HG03196 (cell line): ENCODE measurements around the gene TNFAIP3.
"Not testable (repeated sequence)": the region's sequence is repeated elsewhere in the genome, so short reads cannot be mapped to it uniquely, and the experiment has no call there.

Experiments
- ATAC-seq: cut with Tn5 transposase; IDR thresholded peaks from one replicate; pipeline ENCODE4 v1.9.1; 2021; ENCODE audit not compliant: unreplicated experiment

Gene TNFAIP3

DNA sequence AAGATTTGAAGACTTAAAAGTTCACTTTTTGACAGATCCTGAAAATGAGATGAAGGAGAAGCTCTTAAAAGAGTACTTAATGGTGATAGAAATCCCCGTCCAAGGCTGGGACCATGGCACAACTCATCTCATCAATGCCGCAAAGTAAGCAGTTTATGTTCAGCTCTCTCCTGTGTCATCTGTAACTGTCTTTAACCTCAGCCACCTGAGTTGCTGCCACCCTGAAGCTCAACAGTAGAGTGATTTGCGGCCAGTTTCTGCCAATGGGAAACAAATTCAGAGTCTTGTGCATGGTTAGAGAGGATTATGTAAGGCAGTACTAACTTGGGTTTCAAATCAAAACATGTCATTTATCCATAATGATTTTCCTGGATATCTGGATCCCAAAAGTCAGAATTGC is 10.1 kb downstream of the TNFAIP3 start:
- ATAC-seq, result no peak

GRCh38 chr6:137877606-137878005 is 10.5 kb downstream of the TNFAIP3 start:
- no peak for ATAC-seq

GRCh38 chr6:137878029-137878428 is 11.0 kb downstream of the TNFAIP3 start:
- ATAC-seq, result no peak

DNA sequence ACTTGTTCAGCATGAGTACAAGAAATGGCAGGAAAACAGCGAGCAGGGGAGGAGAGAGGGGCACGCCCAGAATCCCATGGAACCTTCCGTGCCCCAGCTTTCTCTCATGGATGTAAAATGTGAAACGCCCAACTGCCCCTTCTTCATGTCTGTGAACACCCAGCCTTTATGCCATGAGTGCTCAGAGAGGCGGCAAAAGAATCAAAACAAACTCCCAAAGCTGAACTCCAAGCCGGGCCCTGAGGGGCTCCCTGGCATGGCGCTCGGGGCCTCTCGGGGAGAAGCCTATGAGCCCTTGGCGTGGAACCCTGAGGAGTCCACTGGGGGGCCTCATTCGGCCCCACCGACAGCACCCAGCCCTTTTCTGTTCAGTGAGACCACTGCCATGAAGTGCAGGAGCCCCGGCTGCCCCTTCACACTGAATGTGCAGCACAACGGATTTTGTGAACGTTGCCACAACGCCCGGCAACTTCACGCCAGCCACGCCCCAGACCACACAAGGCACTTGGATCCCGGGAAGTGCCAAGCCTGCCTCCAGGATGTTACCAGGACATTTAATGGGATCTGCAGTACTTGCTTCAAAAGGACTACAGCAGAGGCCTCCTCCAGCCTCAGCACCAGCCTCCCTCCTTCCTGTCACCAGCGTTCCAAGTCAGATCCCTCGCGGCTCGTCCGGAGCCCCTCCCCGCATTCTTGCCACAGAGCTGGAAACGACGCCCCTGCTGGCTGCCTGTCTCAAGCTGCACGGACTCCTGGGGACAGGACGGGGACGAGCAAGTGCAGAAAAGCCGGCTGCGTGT is 11.6 kb downstream of the TNFAIP3 start:
- no peak for ATAC-seq

- ATAC-seq, result no peak
Observed at GRCh38 chr6:137879299-137879698, 12.2 kb downstream of the TNFAIP3 start.

DNA sequence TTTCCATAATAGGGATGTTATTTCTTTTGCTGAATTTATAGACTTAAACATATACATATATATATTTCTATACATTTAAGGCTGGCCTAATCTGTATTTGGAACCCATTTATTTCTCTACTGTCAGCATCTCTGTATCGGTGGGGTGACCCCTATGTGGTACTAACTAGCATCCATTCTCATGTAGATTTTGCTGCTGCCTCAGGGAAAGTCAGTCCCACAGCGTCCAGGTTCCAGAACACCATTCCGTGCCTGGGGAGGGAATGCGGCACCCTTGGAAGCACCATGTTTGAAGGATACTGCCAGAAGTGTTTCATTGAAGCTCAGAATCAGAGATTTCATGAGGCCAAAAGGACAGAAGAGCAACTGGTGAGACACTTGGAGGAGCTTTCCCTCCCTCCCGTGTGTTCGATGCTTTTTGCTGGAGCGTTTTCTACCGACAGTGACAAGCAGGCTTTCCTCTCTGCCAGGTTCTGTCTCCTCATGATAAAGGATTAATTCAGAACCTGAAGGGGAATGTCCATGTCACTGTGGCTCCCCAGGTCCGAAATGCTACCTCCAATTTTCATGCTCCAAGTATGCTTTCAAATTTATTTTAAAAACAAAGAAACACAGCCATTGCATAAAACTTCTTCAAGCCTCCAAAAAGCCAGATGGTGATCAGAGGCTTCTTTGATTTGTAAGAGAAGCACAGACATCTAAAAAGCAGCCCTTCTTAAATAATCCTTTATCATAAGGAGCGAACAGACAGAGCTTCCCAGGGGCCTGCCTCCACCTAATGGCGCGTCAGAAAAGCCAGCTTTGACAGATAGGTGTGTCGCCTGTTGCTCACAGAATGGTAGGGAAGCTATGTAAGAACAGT is 13.1 kb downstream of the TNFAIP3 start:
- ATAC-seq, result no peak

DNA sequence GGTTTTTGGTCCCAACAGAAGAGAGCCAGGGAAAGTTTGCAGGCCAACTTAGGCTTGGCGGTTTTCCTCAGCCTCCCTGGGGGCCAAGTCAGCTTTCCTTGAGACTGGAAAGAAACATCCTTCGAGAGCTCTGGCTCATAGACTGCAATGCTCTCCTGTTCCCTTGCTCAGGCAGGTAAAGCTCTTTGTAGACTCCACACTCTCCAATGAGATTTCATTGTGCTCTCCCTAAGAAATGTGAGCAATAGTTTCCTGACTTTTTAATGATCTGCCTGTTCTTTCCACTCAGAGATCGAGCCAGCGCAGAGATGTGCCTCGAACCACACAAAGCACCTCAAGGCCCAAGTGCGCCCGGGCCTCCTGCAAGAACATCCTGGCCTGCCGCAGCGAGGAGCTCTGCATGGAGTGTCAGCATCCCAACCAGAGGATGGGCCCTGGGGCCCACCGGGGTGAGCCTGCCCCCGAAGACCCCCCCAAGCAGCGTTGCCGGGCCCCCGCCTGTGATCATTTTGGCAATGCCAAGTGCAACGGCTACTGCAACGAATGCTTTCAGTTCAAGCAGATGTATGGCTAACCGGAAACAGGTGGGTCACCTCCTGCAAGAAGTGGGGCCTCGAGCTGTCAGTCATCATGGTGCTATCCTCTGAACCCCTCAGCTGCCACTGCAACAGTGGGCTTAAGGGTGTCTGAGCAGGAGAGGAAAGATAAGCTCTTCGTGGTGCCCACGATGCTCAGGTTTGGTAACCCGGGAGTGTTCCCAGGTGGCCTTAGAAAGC is 13.9 kb downstream of the TNFAIP3 start:
- no peak for ATAC-seq

DNA sequence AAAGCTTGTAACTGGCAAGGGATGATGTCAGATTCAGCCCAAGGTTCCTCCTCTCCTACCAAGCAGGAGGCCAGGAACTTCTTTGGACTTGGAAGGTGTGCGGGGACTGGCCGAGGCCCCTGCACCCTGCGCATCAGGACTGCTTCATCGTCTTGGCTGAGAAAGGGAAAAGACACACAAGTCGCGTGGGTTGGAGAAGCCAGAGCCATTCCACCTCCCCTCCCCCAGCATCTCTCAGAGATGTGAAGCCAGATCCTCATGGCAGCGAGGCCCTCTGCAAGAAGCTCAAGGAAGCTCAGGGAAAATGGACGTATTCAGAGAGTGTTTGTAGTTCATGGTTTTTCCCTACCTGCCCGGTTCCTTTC is 14.4 kb downstream of the TNFAIP3 start:
- ATAC-seq, result no peak

DNA sequence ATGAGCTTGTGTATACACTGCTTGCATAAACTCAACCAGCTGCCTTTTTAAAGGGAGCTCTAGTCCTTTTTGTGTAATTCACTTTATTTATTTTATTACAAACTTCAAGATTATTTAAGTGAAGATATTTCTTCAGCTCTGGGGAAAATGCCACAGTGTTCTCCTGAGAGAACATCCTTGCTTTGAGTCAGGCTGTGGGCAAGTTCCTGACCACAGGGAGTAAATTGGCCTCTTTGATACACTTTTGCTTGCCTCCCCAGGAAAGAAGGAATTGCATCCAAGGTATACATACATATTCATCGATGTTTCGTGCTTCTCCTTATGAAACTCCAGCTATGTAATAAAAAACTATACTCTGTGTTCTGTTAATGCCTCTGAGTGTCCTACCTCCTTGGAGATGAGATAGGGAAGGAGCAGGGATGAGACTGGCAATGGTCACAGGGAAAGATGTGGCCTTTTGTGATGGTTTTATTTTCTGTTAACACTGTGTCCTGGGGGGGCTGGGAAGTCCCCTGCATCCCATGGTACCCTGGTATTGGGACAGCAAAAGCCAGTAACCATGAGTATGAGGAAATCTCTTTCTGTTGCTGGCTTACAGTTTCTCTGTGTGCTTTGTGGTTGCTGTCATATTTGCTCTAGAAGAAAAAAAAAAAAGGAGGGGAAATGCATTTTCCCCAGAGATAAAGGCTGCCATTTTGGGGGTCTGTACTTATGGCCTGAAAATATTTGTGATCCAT is 15.3 kb downstream of the TNFAIP3 start:
- ATAC-seq, result no peak

DNA sequence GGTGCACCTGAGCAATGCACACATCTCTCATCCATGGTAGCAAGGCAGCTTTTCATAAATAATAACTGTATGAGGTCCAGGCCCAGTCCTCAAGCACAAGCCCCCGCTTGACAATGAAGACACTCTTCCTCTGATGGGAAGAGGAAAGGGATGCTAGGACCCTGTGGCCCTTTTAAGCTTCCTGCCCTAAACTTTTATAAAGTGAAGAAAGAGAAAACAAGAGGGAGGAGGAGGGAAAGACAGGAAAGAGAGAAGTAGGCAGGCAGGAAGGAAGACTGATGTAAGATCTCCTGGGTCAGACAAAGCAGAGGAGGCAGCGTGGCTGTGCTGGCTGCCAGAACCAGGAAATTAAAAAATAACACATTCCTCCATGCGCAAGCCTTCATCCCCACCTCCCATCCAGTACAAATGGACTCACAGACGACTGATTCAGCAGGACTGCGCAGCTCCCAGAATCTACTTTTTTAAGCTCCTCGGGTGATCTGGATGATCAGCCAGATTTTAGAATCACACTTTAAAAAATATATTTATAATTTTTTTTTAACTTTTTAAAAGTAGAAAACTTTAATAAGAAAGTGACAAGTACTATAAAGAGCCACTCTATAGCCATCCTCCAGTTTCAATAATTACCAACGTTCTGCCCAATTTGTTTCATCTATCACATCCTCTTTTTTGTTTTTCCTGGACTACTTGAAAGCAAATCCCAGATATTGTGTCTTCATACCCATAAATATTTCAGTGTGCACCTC is 16.5 kb downstream of the TNFAIP3 start:
- no peak for ATAC-seq

GRCh38 chr6:137884149-137884909 is 17.3 kb downstream of the TNFAIP3 start:
- no peak for ATAC-seq

- ATAC-seq, result not testable (repeated sequence)
Observed at GRCh38 chr6:137884910-137885229, 17.8 kb downstream of the TNFAIP3 start.

- not testable (repeated sequence) for ATAC-seq
Observed at GRCh38 chr6:137886226-137886625, 19.2 kb downstream of the TNFAIP3 start.

GRCh38 chr6:137890983-137891537 is 24.0 kb downstream of the TNFAIP3 start:
- no peak for ATAC-seq

DNA sequence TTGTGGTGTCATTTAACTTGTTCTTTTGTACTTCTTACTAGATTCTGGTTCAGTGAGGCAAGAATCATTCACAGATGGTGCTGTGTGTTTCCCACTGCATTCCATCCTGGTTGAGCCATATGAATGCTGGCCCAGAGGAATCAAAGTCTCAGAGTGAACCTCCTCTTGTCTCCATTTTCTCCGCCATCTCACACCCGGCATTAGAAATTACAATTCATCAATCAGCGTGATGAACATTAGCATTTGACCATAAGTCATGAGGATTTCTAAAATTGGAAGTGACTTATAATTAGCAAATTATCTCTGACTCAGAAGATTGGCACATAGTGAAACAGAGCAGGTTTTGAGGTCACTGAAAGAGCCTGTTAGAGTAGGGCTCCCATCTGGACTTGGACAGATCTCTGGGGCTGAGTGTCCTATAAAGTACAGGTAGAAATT is 25.2 kb downstream of the TNFAIP3 start:
- no peak for ATAC-seq

- ATAC-seq, result no peak
Observed at GRCh38 chr6:137893181-137893580, 26.1 kb downstream of the TNFAIP3 start.

GRCh38 chr6:137893726-137894125 is 26.7 kb downstream of the TNFAIP3 start:
- no peak for ATAC-seq

DNA sequence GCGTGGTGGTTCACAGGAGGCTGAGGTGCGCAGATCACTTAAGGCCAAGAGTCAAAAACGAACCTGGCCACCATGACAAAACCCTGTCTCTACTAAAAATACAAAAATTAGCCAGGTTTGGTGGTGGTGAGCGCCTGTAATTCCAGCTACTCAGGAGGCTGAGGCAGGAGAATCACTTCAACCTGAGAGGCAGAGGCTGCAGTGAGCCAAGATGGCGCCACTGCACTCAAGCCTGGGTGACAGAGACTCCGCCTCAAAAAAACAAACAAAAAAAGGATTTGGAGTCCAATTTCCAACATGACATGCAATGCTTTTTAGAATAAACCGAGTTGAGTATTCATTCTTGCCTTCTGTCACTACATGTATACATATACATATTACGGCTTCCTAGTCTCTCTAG is 27.3 kb downstream of the TNFAIP3 start:
- ATAC-seq, result not testable (repeated sequence)

- ATAC-seq, result no peak
Observed at GRCh38 chr6:137894779-137895385, 27.8 kb downstream of the TNFAIP3 start.
